ENCODE measurements around the gene EXD1.

DNA sequence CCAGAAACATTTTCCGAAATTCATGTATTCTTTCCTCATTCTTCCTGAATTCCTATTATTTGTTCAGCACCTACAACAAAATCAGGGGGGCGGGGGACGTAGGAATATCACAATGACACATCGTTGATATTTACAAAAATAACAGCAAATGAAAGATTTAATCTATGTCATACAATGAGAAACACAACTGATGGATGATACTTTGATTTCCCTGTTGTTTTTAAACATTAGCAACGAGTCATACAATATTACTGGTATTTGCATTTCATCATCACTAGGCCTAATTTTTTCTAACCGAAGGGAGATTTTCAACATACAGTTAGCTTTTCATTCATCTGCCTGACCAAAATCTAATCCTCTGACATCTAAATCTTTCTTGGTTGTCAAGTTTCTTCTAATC, 69.2 kb downstream of the EXD1 start:
- TF ChIP-seq POLR2A (IDR thresholded peaks at IDR 0.05) (no peak), POLR2AphosphoS5 (IDR thresholded peaks at IDR 0.05; ENCODE audit: insufficient read depth in 1 of 2, low read depth in 1 of 2) (no peak)
- TF ChIP-seq, protein P1, sequence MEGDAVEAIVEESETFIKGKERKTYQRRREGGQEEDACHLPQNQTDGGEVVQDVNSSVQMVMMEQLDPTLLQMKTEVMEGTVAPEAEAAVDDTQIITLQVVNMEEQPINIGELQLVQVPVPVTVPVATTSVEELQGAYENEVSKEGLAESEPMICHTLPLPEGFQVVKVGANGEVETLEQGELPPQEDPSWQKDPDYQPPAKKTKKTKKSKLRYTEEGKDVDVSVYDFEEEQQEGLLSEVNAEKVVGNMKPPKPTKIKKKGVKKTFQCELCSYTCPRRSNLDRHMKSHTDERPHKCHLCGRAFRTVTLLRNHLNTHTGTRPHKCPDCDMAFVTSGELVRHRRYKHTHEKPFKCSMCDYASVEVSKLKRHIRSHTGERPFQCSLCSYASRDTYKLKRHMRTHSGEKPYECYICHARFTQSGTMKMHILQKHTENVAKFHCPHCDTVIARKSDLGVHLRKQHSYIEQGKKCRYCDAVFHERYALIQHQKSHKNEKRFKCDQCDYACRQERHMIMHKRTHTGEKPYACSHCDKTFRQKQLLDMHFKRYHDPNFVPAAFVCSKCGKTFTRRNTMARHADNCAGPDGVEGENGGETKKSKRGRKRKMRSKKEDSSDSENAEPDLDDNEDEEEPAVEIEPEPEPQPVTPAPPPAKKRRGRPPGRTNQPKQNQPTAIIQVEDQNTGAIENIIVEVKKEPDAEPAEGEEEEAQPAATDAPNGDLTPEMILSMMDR (IDR thresholded peaks at IDR 0.05), result no peak

Measured in vagina (tissue), 2 donors.